Endothelial cell of umbilical vein (primary cell): Measurements from ENCODE around the gene PAX3. TPM values are rescaled to one million over a fixed set of nuclear protein-coding genes. Genes with fewer than 3 reads are reported as not detected.

Source experiments
- BruUV-seq: library from RNA; stranded (reverse); fragments of 400-500 nt; replicated peaks from 2 replicates; lab custom pipeline; 2021; lab: Mats Ljungman, UMichigan
- CTCF ChIA-PET: fragments of 300-600, 350-600 bp; sonication (Branson Sonifier 250); formaldehyde crosslinking; loops from one replicate; lab custom pipeline; 2021; ENCODE audit warnings: antibody characterized with exemption, inconsistent platforms; lab: Charles Lee
- POLR2A ChIA-PET: fragments of 300-600, 350-600 bp; sonication (Branson Sonifier 250); formaldehyde crosslinking; loops from one replicate; lab custom pipeline; 2021; ENCODE audit warnings: antibody characterized with exemption, inconsistent platforms; lab: Charles Lee
- DNase-seq: peaks from one replicate; pipeline ENCODE4 v3.0.0-alpha.2; 2011; ENCODE audit warnings: low read depth, low spot score
- FAIRE-seq: peaks from 2 replicates; lab custom pipeline; 2011; peaks lifted over from hg19 to GRCh38; lab: Jason Lieb, UNC
- H2AFZ ChIP-seq: 2 replicates; pipeline ENCODE4 v1.6.0; 2012; ENCODE audit warnings: low read depth, low read length, control low read depth, inconsistent platforms
- H3K27ac ChIP-seq: 2 replicates; pipeline ENCODE4 v1.5.1; 2011; ENCODE audit warnings: low read depth, mild to moderate bottlenecking, control low read depth, low read length, moderate library complexity; ENCODE audit not compliant: insufficient read depth
- H3K27me3 ChIP-seq, 2 experiments: 2 replicates each; pipeline versions ENCODE4 v1.6.0 to v1.6.1; 2011; ENCODE audit warnings: low read length in 2 of 2, mixed read lengths in 1 of 2; ENCODE audit not compliant: control insufficient read depth in 2 of 2, insufficient read depth in 2 of 2
- H3K36me3 ChIP-seq, 2 experiments: 2 replicates in 1 of 2; 3 replicates in 1 of 2; pipeline ENCODE4 v1.5.1; 2011; ENCODE audit warnings: low read length in 2 of 2, mild to moderate bottlenecking in 1 of 2, moderate library complexity in 1 of 2; ENCODE audit not compliant: control insufficient read depth in 2 of 2, insufficient read depth in 2 of 2; ENCODE audit errors: extremely low read depth in 1 of 2
- H3K4me1 ChIP-seq: 3 replicates; pipeline ENCODE4 v1.5.1; 2011; ENCODE audit warnings: mild to moderate bottlenecking, low read length; ENCODE audit not compliant: control insufficient read depth, insufficient read depth; ENCODE audit errors: extremely low read depth
- H3K4me2 ChIP-seq: 2 replicates; pipeline ENCODE4 v1.6.1; 2011; ENCODE audit warnings: low read length, control low read depth, mixed read lengths; ENCODE audit not compliant: insufficient read depth
- H3K4me3 ChIP-seq, 3 experiments: fragments of 200-600 bp in 1 of 3; sonication (generic), shearing (Covaris generic) in 1 of 3; replicated peaks in 1 of 3; 2 replicates each; pipeline ENCODE4 v1.5.1; 2011 to 2016; ENCODE audit warnings: control low read depth in 3 of 3, low read length in 3 of 3, mild to moderate bottlenecking in 2 of 3, inconsistent platforms in 1 of 3, low read depth in 1 of 3, moderate library complexity in 1 of 3; ENCODE audit not compliant: insufficient read depth in 1 of 3
- H3K79me2 ChIP-seq: 2 replicates; pipeline ENCODE4 v1.6.0; 2012; ENCODE audit warnings: low read length, inconsistent platforms; ENCODE audit not compliant: control insufficient read depth, insufficient read depth
- H3K9ac ChIP-seq: replicated peaks from 2 replicates; pipeline ENCODE3; 2011; ENCODE audit warnings: low read length, control low read depth; ENCODE audit not compliant: insufficient read depth; ENCODE audit errors: extremely low read depth
- H3K9me1 ChIP-seq: replicated peaks from 3 replicates; pipeline ENCODE4 v1.6.0; 2011; ENCODE audit warnings: mild to moderate bottlenecking, low read length; ENCODE audit not compliant: control insufficient read depth, insufficient read depth; ENCODE audit errors: extremely low read depth
- H3K9me3 ChIP-seq: replicated peaks from 2 replicates; pipeline ENCODE4 v1.5.1; 2012; ENCODE audit warnings: low read length, inconsistent platforms; ENCODE audit not compliant: control insufficient read depth, insufficient read depth
- H4K20me1 ChIP-seq: replicated peaks from 2 replicates; pipeline ENCODE3; 2011; ENCODE audit warnings: mild to moderate bottlenecking, low read length; ENCODE audit not compliant: control insufficient read depth, insufficient read depth; ENCODE audit errors: extremely low read depth
- EZH2 ChIP-seq: IDR thresholded peaks from 2 replicates; pipeline ENCODE4 v1.6.1; 2012; ENCODE audit warnings: borderline replicate concordance, low read depth, mild to moderate bottlenecking, moderate library complexity, low read length, inconsistent platforms; ENCODE audit not compliant: severe bottlenecking
- FOS ChIP-seq: IDR thresholded peaks from 2 replicates; pipeline ENCODE4 v1.6.1; 2011; ENCODE audit warnings: mild to moderate bottlenecking, low read length, moderate library complexity, borderline replicate concordance; ENCODE audit not compliant: insufficient read depth
- GATA2 ChIP-seq: IDR thresholded peaks from 2 replicates; pipeline ENCODE4 v1.7.0; 2011; ENCODE audit warnings: low read depth, mild to moderate bottlenecking, moderate library complexity, mixed read lengths, low read length; ENCODE audit not compliant: insufficient read length, insufficient read depth
- JUN ChIP-seq: IDR thresholded peaks from 2 replicates; pipeline ENCODE4 v1.6.1; 2011; ENCODE audit warnings: borderline replicate concordance, low read depth; ENCODE audit not compliant: insufficient read length, insufficient read depth
- MYC ChIP-seq: IDR thresholded peaks from one replicate; pipeline ENCODE4 v1.6.1; 2011; ENCODE audit warnings: mild to moderate bottlenecking, low read depth, low read length
- POLR2A ChIP-seq: IDR thresholded peaks from 2 replicates; pipeline ENCODE4 v1.6.1; 2012; ENCODE audit warnings: low read depth, mild to moderate bottlenecking, control low read depth, low read length
- POLR2AphosphoS5 ChIP-seq: IDR thresholded peaks from 2 replicates; pipeline ENCODE4 v1.6.1; 2012; ENCODE audit warnings: low read depth, mild to moderate bottlenecking, control low read depth, low read length, moderate library complexity; ENCODE audit not compliant: insufficient read depth
- dilution Hi-C: fragments of 300-500 bp; cut with MboI; formaldehyde crosslinking; loops from one replicate; pipeline ENCODE4 v1.15.0; 2019; ENCODE audit warnings: low sequenced_read_pairs; ENCODE audit not compliant: extremely low pct_ligation_motif_present
- intact Hi-C: fragments of 100-400 bp; cut with micrococcal nuclease; formaldehyde crosslinking; loops from one replicate; pipeline ENCODE4 v1.10.0; 2022
- polyA plus RNA-seq, 4 experiments: library from polyadenylated mRNA; depleted of rRNA in 3 of 4; stranded (reverse) in 3 of 4; unstranded in 1 of 4; fragments of >200 nt; gene quantifications; 2 replicates each; pipeline versions ENCODE4 v1.2.1 to v1.2.3, GENCODE V29; 2011 to 2012; ENCODE audit warnings: missing spikeins in 1 of 4
- total RNA-seq: library from RNA; stranded (reverse); gene quantifications from 2 replicates; pipeline ENCODE4 v1.2.3, GENCODE V29; 2021
- TF ChIP-seq, protein P1 (sequence below): IDR thresholded peaks from 2 replicates; pipeline ENCODE4 v1.6.1; 2011; ENCODE audit not compliant: insufficient read depth, insufficient read length
- TF ChIP-seq, protein P2 (sequence below), 2 donors: IDR thresholded peaks; 1 replicate in 1 of 2; 2 replicates in 1 of 2; pipeline ENCODE4 v1.5.1; 2011; ENCODE audit warnings: low read length in 2 of 2, mild to moderate bottlenecking in 2 of 2, moderate library complexity in 2 of 2, control low read depth in 1 of 2, inconsistent platforms in 1 of 2, low read depth in 1 of 2; ENCODE audit not compliant: insufficient read depth in 1 of 2; ENCODE audit errors: extremely low read depth in 1 of 2

PAX3 gene
- total and polyA plus RNA-seq, 2 donors (not counting 3 experiments of a cell fraction or from before 2014, with no cell fraction given) = not detected

DNA sequence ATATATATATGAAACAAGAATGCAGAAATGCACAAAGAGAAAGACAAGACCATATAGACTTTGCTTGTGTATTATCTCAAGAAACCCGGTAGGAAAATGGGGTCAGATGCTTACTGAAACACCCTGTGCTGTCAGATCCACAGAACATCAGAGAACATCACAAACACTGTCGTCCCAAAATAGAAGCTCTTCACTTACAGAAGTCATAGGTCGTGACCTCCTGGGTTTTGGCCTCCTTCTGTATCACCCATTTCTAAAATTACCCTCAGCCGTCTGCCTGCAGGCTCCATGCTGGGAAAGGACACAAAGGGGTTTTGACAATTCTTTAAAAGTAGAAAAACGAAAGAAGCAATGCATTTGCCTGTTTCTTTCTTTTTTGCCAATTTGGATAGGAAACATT, 137.9 kb downstream of the PAX3 start:
- ChIA-PET CTCF (no interaction called here), POLR2A (no interaction called here)
- H3K36me3 ChIP-seq = no peaks in the 10 kb centered on the region
- TF ChIP-seq JUN = no peak
- TF ChIP-seq, protein P1, sequence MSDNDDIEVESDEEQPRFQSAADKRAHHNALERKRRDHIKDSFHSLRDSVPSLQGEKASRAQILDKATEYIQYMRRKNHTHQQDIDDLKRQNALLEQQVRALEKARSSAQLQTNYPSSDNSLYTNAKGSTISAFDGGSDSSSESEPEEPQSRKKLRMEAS = no peak
- TF ChIP-seq MYC = no peak
- no peak overlapping the region for H2AFZ ChIP-seq
- H3K4me2 ChIP-seq = no peak overlapping the region
- H3K4me3 ChIP-seq = no peak overlapping the region
- no peaks in the 10 kb centered on the region for H3K9me1 ChIP-seq
- H3K27me3 ChIP-seq = no peaks in the 10 kb centered on the region
- H3K9ac ChIP-seq = no peak overlapping the region
- no peak overlapping the region for H3K27ac ChIP-seq
- DNase-seq (no peak), FAIRE-seq (no peak)
- intact Hi-C loops = no loop called here
- H3K79me2 ChIP-seq = no peaks in the 10 kb centered on the region
- no peaks in the 10 kb centered on the region for H4K20me1 ChIP-seq
- dilution Hi-C loops = no loop called here
- no TSS peak for BruUV-seq
- no peaks in the 10 kb centered on the region for H3K9me3 ChIP-seq
- no peaks in the 10 kb centered on the region for H3K4me1 ChIP-seq

DNA sequence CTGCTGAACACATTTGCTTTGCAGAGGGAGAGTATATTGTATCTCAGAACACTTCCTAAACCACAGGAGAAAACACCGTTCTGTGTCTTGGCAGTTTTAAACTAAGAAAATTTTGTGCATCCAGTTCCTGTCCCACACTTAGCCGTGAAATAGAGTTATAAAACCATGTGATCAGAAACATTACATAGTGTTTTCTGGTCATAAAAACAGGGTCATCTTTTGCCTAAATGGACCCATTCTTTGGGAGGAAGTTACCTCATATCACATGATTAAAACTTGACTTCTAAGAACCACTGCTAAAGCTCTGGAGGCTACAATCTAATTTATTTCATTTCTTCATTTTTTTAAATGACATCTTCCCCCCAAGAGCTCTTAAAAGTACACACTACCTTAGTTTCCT, 138.7 kb downstream of the PAX3 start:
- no TSS peak for BruUV-seq

More for the DNA sequence above, 138.7 kb downstream of the PAX3 start:
- ChIA-PET POLR2A (no interaction called here), CTCF (no interaction called here)
- no peaks in the 10 kb centered on the region for H3K9me1 ChIP-seq
- no peaks in the 10 kb centered on the region for H3K9me3 ChIP-seq
- H3K79me2 ChIP-seq = no peaks in the 10 kb centered on the region
- intact Hi-C loops = no loop called here
- no peaks in the 10 kb centered on the region for H3K4me1 ChIP-seq
- no peak overlapping the region for H3K4me3 ChIP-seq
- H3K4me2 ChIP-seq = no peak overlapping the region
- DNase-seq (no peak), FAIRE-seq (no peak)
- dilution Hi-C loops = no loop called here
- H3K9ac ChIP-seq = no peak overlapping the region
- no peaks in the 10 kb centered on the region for H3K36me3 ChIP-seq
- no peak overlapping the region for H3K27ac ChIP-seq
- TF ChIP-seq FOS (no peak), POLR2AphosphoS5 (no peak), POLR2A (no peak), MYC (no peak), JUN (no peak), GATA2 (no peak), EZH2 (no peak)
- TF ChIP-seq, protein P2, sequence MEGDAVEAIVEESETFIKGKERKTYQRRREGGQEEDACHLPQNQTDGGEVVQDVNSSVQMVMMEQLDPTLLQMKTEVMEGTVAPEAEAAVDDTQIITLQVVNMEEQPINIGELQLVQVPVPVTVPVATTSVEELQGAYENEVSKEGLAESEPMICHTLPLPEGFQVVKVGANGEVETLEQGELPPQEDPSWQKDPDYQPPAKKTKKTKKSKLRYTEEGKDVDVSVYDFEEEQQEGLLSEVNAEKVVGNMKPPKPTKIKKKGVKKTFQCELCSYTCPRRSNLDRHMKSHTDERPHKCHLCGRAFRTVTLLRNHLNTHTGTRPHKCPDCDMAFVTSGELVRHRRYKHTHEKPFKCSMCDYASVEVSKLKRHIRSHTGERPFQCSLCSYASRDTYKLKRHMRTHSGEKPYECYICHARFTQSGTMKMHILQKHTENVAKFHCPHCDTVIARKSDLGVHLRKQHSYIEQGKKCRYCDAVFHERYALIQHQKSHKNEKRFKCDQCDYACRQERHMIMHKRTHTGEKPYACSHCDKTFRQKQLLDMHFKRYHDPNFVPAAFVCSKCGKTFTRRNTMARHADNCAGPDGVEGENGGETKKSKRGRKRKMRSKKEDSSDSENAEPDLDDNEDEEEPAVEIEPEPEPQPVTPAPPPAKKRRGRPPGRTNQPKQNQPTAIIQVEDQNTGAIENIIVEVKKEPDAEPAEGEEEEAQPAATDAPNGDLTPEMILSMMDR (IDR thresholded peaks at IDR 0.05; ENCODE audit: extremely low read depth in 1 of 2, insufficient read depth in 1 of 2, low read depth in 1 of 2, low read length in 2 of 2) = no peak
- TF ChIP-seq, protein P1 = no peak
- no peaks in the 10 kb centered on the region for H3K27me3 ChIP-seq
- no peak overlapping the region for H2AFZ ChIP-seq
- H4K20me1 ChIP-seq = no peaks in the 10 kb centered on the region
